B cell (primary cell): Measurements from ENCODE around the gene PACRG.

Experiments
- EZH2 ChIP-seq: IDR thresholded peaks from 2 replicates; pipeline ENCODE4 v1.6.1; 2012; ENCODE audit warnings: borderline replicate concordance, low read depth, mild to moderate bottlenecking, moderate library complexity, low read length; ENCODE audit not compliant: insufficient read depth, poor library complexity, severe bottlenecking
- TF ChIP-seq, protein P1 (sequence below): fragments of 200-600 bp; IDR thresholded peaks from one replicate; pipeline ENCODE4 v1.8.0; 2022; ENCODE audit warnings: antibody characterized with exemption, mild to moderate bottlenecking

GRCh38 chr6:162970246-162970645 lies 242.5 kb downstream of the PACRG start:
- TF ChIP-seq, protein P1, sequence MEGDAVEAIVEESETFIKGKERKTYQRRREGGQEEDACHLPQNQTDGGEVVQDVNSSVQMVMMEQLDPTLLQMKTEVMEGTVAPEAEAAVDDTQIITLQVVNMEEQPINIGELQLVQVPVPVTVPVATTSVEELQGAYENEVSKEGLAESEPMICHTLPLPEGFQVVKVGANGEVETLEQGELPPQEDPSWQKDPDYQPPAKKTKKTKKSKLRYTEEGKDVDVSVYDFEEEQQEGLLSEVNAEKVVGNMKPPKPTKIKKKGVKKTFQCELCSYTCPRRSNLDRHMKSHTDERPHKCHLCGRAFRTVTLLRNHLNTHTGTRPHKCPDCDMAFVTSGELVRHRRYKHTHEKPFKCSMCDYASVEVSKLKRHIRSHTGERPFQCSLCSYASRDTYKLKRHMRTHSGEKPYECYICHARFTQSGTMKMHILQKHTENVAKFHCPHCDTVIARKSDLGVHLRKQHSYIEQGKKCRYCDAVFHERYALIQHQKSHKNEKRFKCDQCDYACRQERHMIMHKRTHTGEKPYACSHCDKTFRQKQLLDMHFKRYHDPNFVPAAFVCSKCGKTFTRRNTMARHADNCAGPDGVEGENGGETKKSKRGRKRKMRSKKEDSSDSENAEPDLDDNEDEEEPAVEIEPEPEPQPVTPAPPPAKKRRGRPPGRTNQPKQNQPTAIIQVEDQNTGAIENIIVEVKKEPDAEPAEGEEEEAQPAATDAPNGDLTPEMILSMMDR: no peak
- no peak for TF ChIP-seq EZH2
